GM18858 (cell line): ENCODE data around the gene RNF224.

Experiments used
- ATAC-seq: cut with Tn5 transposase; IDR thresholded peaks from one replicate; pipeline ENCODE4 v1.9.1; 2021; ENCODE audit not compliant: unreplicated experiment

The RNF224 gene

GRCh38 chr9:137227054-137227852, at the start of gene RNF224:
TSS of gene RNF224 (plus strand) at chr9:137227502. CDS start at chr9:137228336, 834 bp downstream.
- ATAC-seq = no peak

- ATAC-seq = no peak
These were observed 48.9 kb upstream of the RNF224 start for GRCh38 chr9:137178201-137178938.

- ATAC-seq = no peak
These were observed 48.2 kb upstream of the RNF224 start for GRCh38 chr9:137178939-137179630.

GRCh38 chr9:137179761-137180160, 47.5 kb upstream of the RNF224 start:
- no peak for ATAC-seq

- no peak for ATAC-seq
These were observed 46.8 kb upstream of the RNF224 start for GRCh38 chr9:137180491-137180890.

- ATAC-seq = no peak
These were observed 45.6 kb upstream of the RNF224 start for GRCh38 chr9:137181680-137182079.

GRCh38 chr9:137182836-137183235, 44.5 kb upstream of the RNF224 start:
- ATAC-seq = no peak

GRCh38 chr9:137183980-137184595, 43.2 kb upstream of the RNF224 start:
- ATAC-seq = no peak

GRCh38 chr9:137184881-137185660, 42.2 kb upstream of the RNF224 start:
- no peak for ATAC-seq

- ATAC-seq = no peak
These were observed 41.4 kb upstream of the RNF224 start for GRCh38 chr9:137185921-137186320.

- ATAC-seq = no peak
These were observed 40.9 kb upstream of the RNF224 start for GRCh38 chr9:137186385-137186784.

GRCh38 chr9:137187386-137187785, 39.9 kb upstream of the RNF224 start:
- no peak for ATAC-seq

GRCh38 chr9:137188086-137188489, 39.2 kb upstream of the RNF224 start:
- no peak for ATAC-seq

- peak; percentile 63 for ATAC-seq
These were observed 38.6 kb upstream of the RNF224 start, which contains the start of the genes ANAPC2 and SSNA1 for GRCh38 chr9:137188490-137189296. TSS of gene ANAPC2 (minus strand) at chr9:137188560. CDS start at chr9:137188532, 28 bp downstream. TSS of gene SSNA1 (plus strand) at chr9:137188676. CDS start at chr9:137188727, 51 bp downstream.

- no peak for ATAC-seq
These were observed 37.7 kb upstream of the RNF224 start for GRCh38 chr9:137189297-137190295.

- no peak for ATAC-seq
These were observed 36.9 kb upstream of the RNF224 start for GRCh38 chr9:137190315-137190856.

GRCh38 chr9:137191245-137191644, 36.1 kb upstream of the RNF224 start:
- ATAC-seq = no peak
